GM23338 (cell line): ENCODE measurements around the gene CHD8. TPM values are rescaled to one million over a fixed set of nuclear protein-coding genes. Genes with fewer than 3 reads are reported as not detected.

ENCODE experiments used
- ATAC-seq: fragments of 200-7000 bp; cut with Tn5 transposase; 3 replicates; pipeline ENCODE4 v1.9.1; 2020
- DNase-seq: peaks from one replicate; pipeline ENCODE4 v3.0.0-alpha.2; 2015; ENCODE audit warnings: low spot score
- H2AFZ ChIP-seq: fragments of 200-600 bp; sonication (generic); 2 replicates; pipeline ENCODE4 v1.8.0; 2016; ENCODE audit warnings: antibody characterized with exemption, mild to moderate bottlenecking, moderate library complexity
- H3F3A ChIP-seq: fragments of 200-600 bp; sonication (generic); replicated peaks from 2 replicates; pipeline ENCODE4 v1.8.0; 2017; ENCODE audit warnings: antibody characterized with exemption, mixed run types, low read depth
- H3K27ac ChIP-seq: fragments of 200-600 bp; sonication (generic); 2 replicates; pipeline ENCODE4 v1.6.1; 2016; ENCODE audit warnings: low read depth
- H3K27me3 ChIP-seq: fragments of 200-600 bp; sonication (generic); 2 replicates; pipeline ENCODE4 v1.8.0; 2016; ENCODE audit warnings: mild to moderate bottlenecking, mixed run types, moderate library complexity; ENCODE audit not compliant: insufficient read depth
- H3K36me3 ChIP-seq: fragments of 200-600 bp; sonication (generic); 2 replicates; pipeline ENCODE4 v1.8.0; 2016; ENCODE audit warnings: mild to moderate bottlenecking; ENCODE audit not compliant: insufficient read depth
- H3K4me1 ChIP-seq: fragments of 200-600 bp; sonication (generic); 2 replicates; pipeline ENCODE4 v1.8.0; 2016; ENCODE audit warnings: mild to moderate bottlenecking, moderate library complexity; ENCODE audit not compliant: insufficient read depth
- H3K4me2 ChIP-seq: fragments of 200-600 bp; sonication (generic); 2 replicates; pipeline ENCODE4 v1.7.1; 2017; ENCODE audit warnings: mixed run types
- H3K4me3 ChIP-seq: fragments of 200-600 bp; sonication (generic); 2 replicates; pipeline ENCODE4 v1.6.1; 2016; ENCODE audit warnings: mixed run types
- H3K79me2 ChIP-seq: fragments of 200-600 bp; sonication (generic); replicated peaks from 2 replicates; pipeline ENCODE4 v1.8.0; 2017; ENCODE audit warnings: mild to moderate bottlenecking; ENCODE audit not compliant: insufficient read depth
- H3K9me2 ChIP-seq: fragments of 200-600 bp; sonication (generic); 2 replicates; pipeline ENCODE4 v1.8.0; 2017; ENCODE audit not compliant: insufficient read depth
- H4K20me1 ChIP-seq: fragments of 200-600 bp; sonication (generic); replicated peaks from 2 replicates; pipeline ENCODE4 v1.8.0; 2017; ENCODE audit warnings: mild to moderate bottlenecking; ENCODE audit not compliant: insufficient read depth
- H3K27ac Mint-ChIP-seq: 2 replicates; pipeline ENCODE4 v1.8.0; 2020; ENCODE audit warnings: inconsistent platforms, mild to moderate bottlenecking, moderate library complexity, mixed read lengths
- H3K27me3 Mint-ChIP-seq: 3 replicates; pipeline ENCODE4 v1.8.0; 2022; ENCODE audit warnings: low read depth, mild to moderate bottlenecking, moderate library complexity, mixed read lengths, inconsistent platforms; ENCODE audit not compliant: insufficient read depth, poor library complexity
- H3K36me3 Mint-ChIP-seq: 3 replicates; pipeline ENCODE4 v1.8.0; 2021; ENCODE audit warnings: low read depth, mild to moderate bottlenecking, inconsistent platforms, moderate library complexity, mixed read lengths
- H3K4me1 Mint-ChIP-seq: 3 replicates; pipeline ENCODE4 v1.8.0; 2020; ENCODE audit warnings: mild to moderate bottlenecking, inconsistent platforms, mixed read lengths
- H3K4me3 Mint-ChIP-seq: 3 replicates; pipeline ENCODE4 v1.8.0; 2021; ENCODE audit warnings: moderate library complexity, mild to moderate bottlenecking, inconsistent platforms, mixed read lengths
- H3K9me3 Mint-ChIP-seq: 3 replicates; pipeline ENCODE4 v1.8.0; 2020; ENCODE audit warnings: moderate library complexity, mild to moderate bottlenecking, inconsistent platforms, mixed read lengths
- CREB1 ChIP-seq: fragments of 250-450 bp; sonication (Bioruptor Pico); IDR thresholded peaks from 2 replicates; pipeline ENCODE4 v1.5.0; 2020; ENCODE audit warnings: low read depth, mild to moderate bottlenecking, moderate library complexity
- EZH2 ChIP-seq: fragments of 200-600 bp; sonication (generic); IDR thresholded peaks from one replicate; pipeline ENCODE4 v1.8.0; 2017; ENCODE audit warnings: antibody characterized with exemption, mild to moderate bottlenecking, low read depth; ENCODE audit not compliant: unreplicated experiment
- EZH2phosphoT487 ChIP-seq: fragments of 200-600 bp; sonication (generic); IDR thresholded peaks from one replicate; pipeline ENCODE4 v1.8.1; 2018; ENCODE audit warnings: antibody characterized with exemption; ENCODE audit not compliant: unreplicated experiment
- JUNB ChIP-seq: IDR thresholded peaks from one replicate; pipeline ENCODE4 v1.6.1; 2016; ENCODE audit warnings: antibody characterized with exemption; ENCODE audit not compliant: unreplicated experiment
- NANOG ChIP-seq: IDR thresholded peaks from 2 replicates; pipeline ENCODE4 v1.6.1; 2016; ENCODE audit warnings: antibody characterized with exemption, borderline replicate concordance
- POLR2AphosphoS5 ChIP-seq: IDR thresholded peaks from 2 replicates; pipeline ENCODE4 v1.6.1; 2016; ENCODE audit warnings: antibody characterized with exemption, low read depth
- STAT1 ChIP-seq: IDR thresholded peaks from one replicate; pipeline ENCODE4 v1.6.1; 2016; ENCODE audit warnings: antibody characterized with exemption; ENCODE audit not compliant: unreplicated experiment
- ZNF114 ChIP-seq: fragments of 250-450 bp; sonication (Bioruptor Pico); IDR thresholded peaks from 2 replicates; pipeline ENCODE4 v1.5.0; 2020; ENCODE audit warnings: mild to moderate bottlenecking, moderate library complexity
- ZNF331 ChIP-seq: fragments of 250-450 bp; sonication (Bioruptor Pico); IDR thresholded peaks from 2 replicates; pipeline ENCODE4 v1.5.0; 2020; ENCODE audit warnings: low read depth, mild to moderate bottlenecking, moderate library complexity
- polyA plus RNA-seq: library from polyadenylated mRNA; unstranded; fragments of >200 nt; fragmentation: Nextera tagmentation; extraction: Ambion mirVana; gene quantifications from 2 replicates; pipeline ENCODE4 v1.2.1, GENCODE V29; 2016
- total RNA-seq: library from RNA; depleted of rRNA; stranded (reverse); fragments of >200 nt; shearing (Covaris generic); gene quantifications from 2 replicates; pipeline ENCODE4 v1.2.3, GENCODE V29; 2014
- TF ChIP-seq, protein P1 (sequence below): IDR thresholded peaks from 2 replicates; pipeline ENCODE4 v1.6.1; 2016; ENCODE audit warnings: antibody characterized with exemption
- TF ChIP-seq, protein P2 (sequence below): IDR thresholded peaks from one replicate; pipeline ENCODE4 v1.6.1; 2018; ENCODE audit warnings: antibody characterized with exemption; ENCODE audit not compliant: unreplicated experiment
- TF ChIP-seq, protein P3 (sequence below), 2 experiments: fragments of 200-600 bp in 1 of 2; sonication (generic) in 1 of 2; conservative IDR thresholded peaks; 2 replicates each; pipeline versions ENCODE4 v1.5.1 to v1.6.1; 2016 to 2017; ENCODE audit warnings: antibody characterized with exemption in 2 of 2, low read depth in 2 of 2, mild to moderate bottlenecking in 2 of 2, moderate library complexity in 1 of 2

CHD8 gene
- total and polyA plus RNA-seq, 2 experiments from 2014 or later: 96.2 to 129 TPM

DNA sequence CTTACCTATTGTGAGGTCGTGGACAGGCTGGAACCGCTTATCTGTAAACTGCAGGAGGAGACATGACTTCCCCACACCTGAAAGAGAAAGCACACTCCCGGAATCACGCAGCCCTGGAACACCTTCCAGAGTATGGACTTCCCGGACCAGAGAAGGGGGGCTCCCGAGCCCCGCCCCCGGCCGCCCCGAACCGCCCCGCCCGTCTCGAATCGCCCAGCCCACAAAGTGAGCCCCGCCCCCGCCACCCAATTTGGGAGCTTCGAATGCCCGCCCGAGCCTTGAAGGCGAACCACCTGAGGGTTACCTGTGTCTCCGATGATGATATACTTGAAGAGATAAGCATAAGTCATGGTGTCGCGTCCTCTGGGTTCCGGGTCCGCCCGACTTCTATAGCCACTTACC, 20.6 kb upstream of the CHD8 start:
- peaks cover 7% of the 10 kb centered on the region; the same call in 1 of the 2 replicates for H3F3A ChIP-seq
- H4K20me1 ChIP-seq: 0 out of 2 replicates have a peak, but pooled peaks cover 9% of the 10 kb centered on the region
- H3K27ac ChIP-seq: peak overlapping the region; percentile 77
- Mint-ChIP-seq H3K4me1 (peaks cover 11% of the 10 kb centered on the region; the same call in 1 of the 3 replicates), H3K4me3 (peak overlapping the region; percentile 97), H3K36me3 (peaks cover 32% of the 10 kb centered on the region), H3K27me3 (peaks cover 4% of the 10 kb centered on the region), H3K9me3 (no peaks in the 10 kb centered on the region), H3K27ac (peak overlapping the region; percentile 98)
- H3K4me2 ChIP-seq: peak overlapping the region; percentile 80
- TF ChIP-seq STAT1: no peak
- no peak for TF ChIP-seq ZNF331 (CRISPR knock-in tag)
- no peak for TF ChIP-seq CREB1
- TF ChIP-seq, protein P1, sequence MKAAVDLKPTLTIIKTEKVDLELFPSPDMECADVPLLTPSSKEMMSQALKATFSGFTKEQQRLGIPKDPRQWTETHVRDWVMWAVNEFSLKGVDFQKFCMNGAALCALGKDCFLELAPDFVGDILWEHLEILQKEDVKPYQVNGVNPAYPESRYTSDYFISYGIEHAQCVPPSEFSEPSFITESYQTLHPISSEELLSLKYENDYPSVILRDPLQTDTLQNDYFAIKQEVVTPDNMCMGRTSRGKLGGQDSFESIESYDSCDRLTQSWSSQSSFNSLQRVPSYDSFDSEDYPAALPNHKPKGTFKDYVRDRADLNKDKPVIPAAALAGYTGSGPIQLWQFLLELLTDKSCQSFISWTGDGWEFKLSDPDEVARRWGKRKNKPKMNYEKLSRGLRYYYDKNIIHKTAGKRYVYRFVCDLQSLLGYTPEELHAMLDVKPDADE: no peak
- peak; percentile 36; the same call in 1 of the 2 replicates for TF ChIP-seq POLR2AphosphoS5
- peaks cover 9% of the 10 kb centered on the region; the same call in 1 of the 2 replicates for H3K36me3 ChIP-seq
- ATAC-seq (peak; percentile 72), DNase-seq (no peak)
- no peaks in the 10 kb centered on the region for H3K4me1 ChIP-seq
- peaks cover 55% of the 10 kb centered on the region for H3K79me2 ChIP-seq
- no peaks in the 10 kb centered on the region for H3K9me2 ChIP-seq
- peak overlapping the region; percentile 69 for H3K4me3 ChIP-seq
- H2AFZ ChIP-seq: peak overlapping the region; percentile 72; the same call in 1 of the 2 replicates
- no peaks in the 10 kb centered on the region for H3K27me3 ChIP-seq

DNA sequence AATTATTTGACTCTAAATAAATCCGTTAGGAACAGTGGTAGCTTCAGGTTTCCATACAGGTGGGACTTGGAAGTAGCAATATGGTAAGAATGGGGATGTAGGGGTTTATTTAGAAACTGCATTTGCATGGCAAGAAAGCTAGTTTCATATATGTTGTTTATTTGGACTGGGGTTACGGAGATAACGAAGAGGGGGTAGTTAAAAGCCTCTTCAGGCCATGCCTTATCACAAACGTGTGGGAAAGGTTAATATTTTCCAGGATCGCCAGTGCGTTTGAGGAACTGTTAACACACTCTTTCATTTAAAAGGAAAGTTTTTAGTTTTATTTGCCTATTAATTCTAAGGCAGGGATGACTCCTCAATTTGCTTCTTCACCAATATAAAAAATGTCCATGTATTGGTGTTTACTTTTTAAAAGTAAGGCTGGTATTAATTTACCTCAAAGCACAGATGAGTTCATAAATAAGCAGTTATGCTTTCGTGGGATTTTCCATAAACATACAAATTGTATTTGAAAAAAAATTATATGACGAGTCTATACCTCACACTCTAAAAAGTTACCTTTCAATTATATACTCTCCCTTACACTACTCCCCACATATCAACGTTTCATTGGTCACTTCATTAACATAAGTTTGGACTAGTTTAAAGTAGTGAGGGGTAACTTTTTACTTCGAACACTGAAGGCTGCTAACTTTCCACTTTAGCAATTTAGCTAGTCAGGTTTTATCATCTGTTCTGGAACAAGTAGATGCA, 20.0 kb upstream of the CHD8 start:
- Histone ChIP-seq H2AFZ (peak overlapping the region; percentile 72; the same call in 1 of the 2 replicates), H3K36me3 (peaks cover 7% of the 10 kb centered on the region; the same call in 1 of the 2 replicates), H3K79me2 (peaks cover 51% of the 10 kb centered on the region), H3K27me3 (no peaks in the 10 kb centered on the region), H3K27ac (peak overlapping the region; percentile 77), H3F3A (peaks cover 7% of the 10 kb centered on the region; the same call in 1 of the 2 replicates), H3K9me2 (no peaks in the 10 kb centered on the region), H3K4me1 (no peaks in the 10 kb centered on the region), H3K4me2 (peak overlapping the region; percentile 80), H4K20me1 (0 out of 2 replicates have a peak, but pooled peaks cover 9% of the 10 kb centered on the region), H3K4me3 (peak overlapping the region; percentile 69)
- Mint-ChIP-seq H3K27me3 (peaks cover 4% of the 10 kb centered on the region), H3K9me3 (no peaks in the 10 kb centered on the region), H3K4me1 (peaks cover 11% of the 10 kb centered on the region; the same call in 1 of the 3 replicates), H3K27ac (peak overlapping the region; percentile 98), H3K4me3 (peak overlapping the region; percentile 97), H3K36me3 (peaks cover 37% of the 10 kb centered on the region)
- ATAC-seq (no peak), DNase-seq (no peak)
- TF ChIP-seq, protein P1: no peak
- TF ChIP-seq POLR2AphosphoS5 (no peak), EZH2 (no peak), JUNB (no peak), NANOG (no peak), ZNF331 (CRISPR knock-in tag) (no peak), CREB1 (no peak), STAT1 (no peak), EZH2phosphoT487 (no peak), ZNF114 (CRISPR knock-in tag) (no peak)
- TF ChIP-seq, protein P2, sequence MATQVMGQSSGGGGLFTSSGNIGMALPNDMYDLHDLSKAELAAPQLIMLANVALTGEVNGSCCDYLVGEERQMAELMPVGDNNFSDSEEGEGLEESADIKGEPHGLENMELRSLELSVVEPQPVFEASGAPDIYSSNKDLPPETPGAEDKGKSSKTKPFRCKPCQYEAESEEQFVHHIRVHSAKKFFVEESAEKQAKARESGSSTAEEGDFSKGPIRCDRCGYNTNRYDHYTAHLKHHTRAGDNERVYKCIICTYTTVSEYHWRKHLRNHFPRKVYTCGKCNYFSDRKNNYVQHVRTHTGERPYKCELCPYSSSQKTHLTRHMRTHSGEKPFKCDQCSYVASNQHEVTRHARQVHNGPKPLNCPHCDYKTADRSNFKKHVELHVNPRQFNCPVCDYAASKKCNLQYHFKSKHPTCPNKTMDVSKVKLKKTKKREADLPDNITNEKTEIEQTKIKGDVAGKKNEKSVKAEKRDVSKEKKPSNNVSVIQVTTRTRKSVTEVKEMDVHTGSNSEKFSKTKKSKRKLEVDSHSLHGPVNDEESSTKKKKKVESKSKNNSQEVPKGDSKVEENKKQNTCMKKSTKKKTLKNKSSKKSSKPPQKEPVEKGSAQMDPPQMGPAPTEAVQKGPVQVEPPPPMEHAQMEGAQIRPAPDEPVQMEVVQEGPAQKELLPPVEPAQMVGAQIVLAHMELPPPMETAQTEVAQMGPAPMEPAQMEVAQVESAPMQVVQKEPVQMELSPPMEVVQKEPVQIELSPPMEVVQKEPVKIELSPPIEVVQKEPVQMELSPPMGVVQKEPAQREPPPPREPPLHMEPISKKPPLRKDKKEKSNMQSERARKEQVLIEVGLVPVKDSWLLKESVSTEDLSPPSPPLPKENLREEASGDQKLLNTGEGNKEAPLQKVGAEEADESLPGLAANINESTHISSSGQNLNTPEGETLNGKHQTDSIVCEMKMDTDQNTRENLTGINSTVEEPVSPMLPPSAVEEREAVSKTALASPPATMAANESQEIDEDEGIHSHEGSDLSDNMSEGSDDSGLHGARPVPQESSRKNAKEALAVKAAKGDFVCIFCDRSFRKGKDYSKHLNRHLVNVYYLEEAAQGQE: no peak
- TF ChIP-seq, protein P3, sequence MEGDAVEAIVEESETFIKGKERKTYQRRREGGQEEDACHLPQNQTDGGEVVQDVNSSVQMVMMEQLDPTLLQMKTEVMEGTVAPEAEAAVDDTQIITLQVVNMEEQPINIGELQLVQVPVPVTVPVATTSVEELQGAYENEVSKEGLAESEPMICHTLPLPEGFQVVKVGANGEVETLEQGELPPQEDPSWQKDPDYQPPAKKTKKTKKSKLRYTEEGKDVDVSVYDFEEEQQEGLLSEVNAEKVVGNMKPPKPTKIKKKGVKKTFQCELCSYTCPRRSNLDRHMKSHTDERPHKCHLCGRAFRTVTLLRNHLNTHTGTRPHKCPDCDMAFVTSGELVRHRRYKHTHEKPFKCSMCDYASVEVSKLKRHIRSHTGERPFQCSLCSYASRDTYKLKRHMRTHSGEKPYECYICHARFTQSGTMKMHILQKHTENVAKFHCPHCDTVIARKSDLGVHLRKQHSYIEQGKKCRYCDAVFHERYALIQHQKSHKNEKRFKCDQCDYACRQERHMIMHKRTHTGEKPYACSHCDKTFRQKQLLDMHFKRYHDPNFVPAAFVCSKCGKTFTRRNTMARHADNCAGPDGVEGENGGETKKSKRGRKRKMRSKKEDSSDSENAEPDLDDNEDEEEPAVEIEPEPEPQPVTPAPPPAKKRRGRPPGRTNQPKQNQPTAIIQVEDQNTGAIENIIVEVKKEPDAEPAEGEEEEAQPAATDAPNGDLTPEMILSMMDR (conservative IDR thresholded peaks at IDR 0.05; ENCODE audit: low read depth in 2 of 2): no peak
